ENCODE results near the gene MYO18B.

Gene MYO18B

DNA sequence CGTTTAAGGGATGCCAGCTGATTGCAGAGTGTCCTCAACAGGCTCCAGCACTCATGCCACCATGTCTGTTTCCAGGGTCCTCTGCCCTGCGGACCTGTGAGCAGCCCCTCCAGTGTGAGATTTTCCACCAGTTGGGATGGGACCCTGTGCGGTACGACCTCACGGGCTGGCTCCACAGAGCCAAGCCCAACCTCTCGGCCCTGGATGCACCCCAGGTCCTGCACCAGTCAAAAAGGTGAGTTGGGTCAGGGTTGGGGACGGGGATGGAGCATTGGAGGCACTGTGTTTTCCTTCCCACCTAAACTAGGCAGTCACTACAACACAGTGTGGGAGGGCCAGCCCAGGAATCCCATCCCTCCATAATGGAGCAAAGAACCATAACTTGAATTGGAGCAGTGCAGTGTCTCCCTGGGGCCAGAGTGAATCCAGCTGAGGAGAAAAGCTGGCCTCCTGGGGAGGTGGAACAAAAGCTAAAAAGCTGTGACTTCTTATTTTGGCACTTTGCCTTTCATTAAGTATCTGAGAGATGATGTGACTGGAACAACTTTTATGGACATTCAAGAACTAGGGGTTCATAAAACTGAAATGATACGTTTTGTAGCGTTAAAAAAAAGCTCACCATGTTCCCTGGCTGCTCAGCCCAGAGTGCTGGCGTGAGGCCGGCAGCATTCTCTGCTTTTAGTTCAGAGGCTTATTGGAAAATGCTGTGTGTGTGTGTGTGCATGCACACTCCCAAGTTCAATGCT lies 101.8 kb downstream of the MYO18B start:
- no peak overlapping the region for H3K4me3 ChIP-seq (ENCODE audit: low read depth, low read length)
- TF ChIP-seq MYC (IDR thresholded peaks at IDR 0.05; ENCODE audit: low read depth, low read length) (no peak), POLR2A (IDR thresholded peaks at IDR 0.05; ENCODE audit: extremely low read depth, insufficient read length) (no peak), MAX (IDR thresholded peaks at IDR 0.05; ENCODE audit: low read depth, low read length) (no peak)
- TF ChIP-seq, protein P1, sequence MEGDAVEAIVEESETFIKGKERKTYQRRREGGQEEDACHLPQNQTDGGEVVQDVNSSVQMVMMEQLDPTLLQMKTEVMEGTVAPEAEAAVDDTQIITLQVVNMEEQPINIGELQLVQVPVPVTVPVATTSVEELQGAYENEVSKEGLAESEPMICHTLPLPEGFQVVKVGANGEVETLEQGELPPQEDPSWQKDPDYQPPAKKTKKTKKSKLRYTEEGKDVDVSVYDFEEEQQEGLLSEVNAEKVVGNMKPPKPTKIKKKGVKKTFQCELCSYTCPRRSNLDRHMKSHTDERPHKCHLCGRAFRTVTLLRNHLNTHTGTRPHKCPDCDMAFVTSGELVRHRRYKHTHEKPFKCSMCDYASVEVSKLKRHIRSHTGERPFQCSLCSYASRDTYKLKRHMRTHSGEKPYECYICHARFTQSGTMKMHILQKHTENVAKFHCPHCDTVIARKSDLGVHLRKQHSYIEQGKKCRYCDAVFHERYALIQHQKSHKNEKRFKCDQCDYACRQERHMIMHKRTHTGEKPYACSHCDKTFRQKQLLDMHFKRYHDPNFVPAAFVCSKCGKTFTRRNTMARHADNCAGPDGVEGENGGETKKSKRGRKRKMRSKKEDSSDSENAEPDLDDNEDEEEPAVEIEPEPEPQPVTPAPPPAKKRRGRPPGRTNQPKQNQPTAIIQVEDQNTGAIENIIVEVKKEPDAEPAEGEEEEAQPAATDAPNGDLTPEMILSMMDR (IDR thresholded peaks at IDR 0.05; ENCODE audit: low read depth, low read length) = no peak
- no peak for DNase-seq (ENCODE audit: low read depth)

DNA sequence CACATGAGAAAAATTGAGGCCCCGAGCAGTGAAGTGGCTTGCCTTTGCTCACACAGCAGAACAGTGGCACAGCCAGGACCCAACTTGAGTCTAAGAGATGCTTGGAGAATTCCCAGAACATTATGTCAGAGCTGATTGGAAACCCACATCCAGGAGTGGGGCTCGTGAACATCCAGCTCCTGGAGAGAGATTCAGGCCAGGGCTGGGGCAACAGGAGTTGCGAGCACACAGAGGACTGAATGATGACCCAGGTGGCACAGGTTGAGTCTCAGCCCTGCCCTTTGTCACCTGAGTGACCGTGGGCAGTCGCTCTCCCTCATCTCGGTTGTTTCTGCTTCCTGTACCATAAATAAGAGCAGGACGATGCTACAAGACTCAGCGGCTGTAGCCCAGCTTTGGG lies 102.6 kb downstream of the MYO18B start:
- DNase-seq (ENCODE audit: low read depth) = no peak
- TF ChIP-seq MAX (IDR thresholded peaks at IDR 0.05; ENCODE audit: low read depth, low read length) = no peak
- TF ChIP-seq, protein P1 (IDR thresholded peaks at IDR 0.05; ENCODE audit: low read depth, low read length) = no peak
- TF ChIP-seq MYC (IDR thresholded peaks at IDR 0.05; ENCODE audit: low read depth, low read length) = no peak
- no peak for TF ChIP-seq POLR2A (IDR thresholded peaks at IDR 0.05; ENCODE audit: extremely low read depth, insufficient read length)
- H3K4me3 ChIP-seq (ENCODE audit: low read depth, low read length) = no peak overlapping the region

DNA sequence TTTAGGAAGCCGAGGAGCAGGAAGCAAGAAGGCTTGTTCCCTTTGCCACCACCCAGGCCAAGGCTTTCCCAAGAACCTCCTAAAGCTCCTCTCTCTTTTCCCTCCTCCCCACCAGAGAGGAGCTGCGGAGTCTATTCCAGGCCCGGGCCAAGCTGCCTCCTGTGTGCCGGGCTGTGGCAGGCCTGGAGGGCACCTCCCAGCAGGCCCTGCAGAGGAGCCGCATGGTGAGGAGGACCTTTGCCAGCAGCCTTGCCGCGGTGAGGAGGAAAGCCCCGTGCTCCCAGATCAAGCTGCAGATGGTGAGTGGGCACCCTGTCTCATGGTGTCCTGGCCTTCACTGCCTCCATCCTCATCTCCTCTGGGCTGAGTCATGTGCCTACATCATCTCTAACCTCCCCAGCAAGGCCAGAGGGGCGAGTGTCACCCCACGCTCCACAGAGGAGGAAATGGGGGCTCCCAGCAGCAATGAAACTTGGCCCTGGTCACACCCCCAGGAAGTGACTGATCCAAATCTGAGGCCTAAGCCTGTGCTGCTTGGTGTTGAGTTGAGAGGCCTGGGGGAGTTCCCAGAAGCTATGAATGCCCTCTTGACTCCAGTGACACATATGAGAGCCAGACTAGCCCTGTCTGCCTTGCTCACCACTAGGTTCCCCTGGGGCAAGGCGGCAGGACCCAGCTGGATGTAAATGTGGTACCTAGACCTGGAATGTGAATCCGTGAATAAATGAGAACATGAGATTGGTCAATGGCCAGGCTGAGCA lies 104.2 kb downstream of the MYO18B start:
- H3K4me3 ChIP-seq (ENCODE audit: low read depth, low read length) = no peak overlapping the region
- TF ChIP-seq MAX (IDR thresholded peaks at IDR 0.05; ENCODE audit: low read depth, low read length) (no peak), MYC (IDR thresholded peaks at IDR 0.05; ENCODE audit: low read depth, low read length) (no peak), POLR2A (IDR thresholded peaks at IDR 0.05; ENCODE audit: extremely low read depth, insufficient read length) (no peak)
- TF ChIP-seq, protein P1 (IDR thresholded peaks at IDR 0.05; ENCODE audit: low read depth, low read length) = no peak
- peak; percentile 29 for DNase-seq (ENCODE audit: low read depth)

DNA sequence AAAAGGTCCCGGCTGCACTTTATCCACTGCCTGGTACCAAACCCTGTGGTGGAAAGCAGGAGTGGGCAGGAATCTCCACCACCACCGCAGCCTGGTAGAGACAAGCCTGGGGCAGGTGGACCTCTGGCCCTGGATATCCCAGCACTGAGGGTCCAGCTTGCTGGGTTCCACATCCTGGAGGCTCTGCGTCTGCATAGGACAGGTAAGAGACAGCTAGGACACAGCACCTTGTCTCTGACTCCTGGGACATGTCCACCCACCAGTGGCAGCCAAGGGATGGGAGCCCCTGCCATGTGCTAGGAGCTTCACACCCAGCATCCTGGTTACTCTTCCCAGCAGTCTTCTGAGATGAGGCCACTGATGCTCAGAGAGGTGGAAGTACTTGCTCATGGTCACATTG lies 105.5 kb downstream of the MYO18B start:
- DNase-seq (ENCODE audit: low read depth) = no peak
- H3K4me3 ChIP-seq (ENCODE audit: low read depth, low read length) = no peak overlapping the region
- no peak for TF ChIP-seq MAX (IDR thresholded peaks at IDR 0.05; ENCODE audit: low read depth, low read length)
- TF ChIP-seq, protein P1 (IDR thresholded peaks at IDR 0.05; ENCODE audit: low read depth, low read length) = no peak
- TF ChIP-seq POLR2A (IDR thresholded peaks at IDR 0.05; ENCODE audit: extremely low read depth, insufficient read length) = no peak
- no peak for TF ChIP-seq MYC (IDR thresholded peaks at IDR 0.05; ENCODE audit: low read depth, low read length)

DNA sequence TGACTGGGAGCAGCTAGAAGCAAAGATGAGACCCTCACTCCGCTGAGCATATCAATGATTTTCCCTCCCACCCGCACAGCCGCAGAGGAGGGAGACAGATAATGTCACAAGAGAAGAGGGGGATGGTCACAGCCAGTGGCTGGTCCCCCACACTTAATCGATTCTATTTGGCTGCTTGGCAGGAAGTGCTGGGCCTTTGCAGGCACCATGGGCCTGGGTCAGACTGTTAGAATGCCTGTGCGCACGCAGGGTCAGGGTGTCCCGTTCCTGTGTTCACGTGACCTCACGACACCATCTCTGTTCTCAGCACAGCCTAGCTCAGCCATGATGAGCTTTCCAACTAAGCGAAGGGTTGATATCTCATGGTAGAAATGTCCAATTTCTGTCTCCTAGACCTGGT lies 107.0 kb downstream of the MYO18B start:
- no peak for DNase-seq (ENCODE audit: low read depth)
- no peak overlapping the region for H3K4me3 ChIP-seq (ENCODE audit: low read depth, low read length)
- no peak for TF ChIP-seq POLR2A (IDR thresholded peaks at IDR 0.05; ENCODE audit: extremely low read depth, insufficient read length)
- TF ChIP-seq, protein P1 (IDR thresholded peaks at IDR 0.05; ENCODE audit: low read depth, low read length) = no peak

Measured in NB4 (cell line).